Testis (tissue), 3 donors: Measurements from ENCODE around the gene TENT4A. TPM values are rescaled to one million over a fixed set of nuclear protein-coding genes. Genes with fewer than 3 reads are reported as not detected.

Experiments
- DNase-seq: peaks from one replicate; pipeline ENCODE4 v3.0.0-alpha.2; 2019
- H3K27ac ChIP-seq, 2 donors: fragments of 200-600 bp; sonication (generic); one replicate each; pipeline ENCODE4 v1.5.1; 2019
- H3K27me3 ChIP-seq: fragments of 200-600 bp; sonication (generic); one replicate; pipeline ENCODE4 v1.5.1; 2019
- H3K36me3 ChIP-seq: fragments of 200-600 bp; sonication (generic); one replicate; pipeline ENCODE4 v1.5.1; 2017; ENCODE audit warnings: low read depth; ENCODE audit errors: missing control alignments
- H3K4me1 ChIP-seq: fragments of 200-600 bp; sonication (generic); one replicate; pipeline ENCODE4 v1.5.1; 2019
- H3K4me3 ChIP-seq, 2 donors: fragments of 200-600 bp; sonication (generic); one replicate each; pipeline ENCODE4 v1.5.1; 2017 to 2019
- H3K9me3 ChIP-seq: fragments of 200-600 bp; sonication (generic); one replicate; pipeline ENCODE4 v1.5.1; 2017
- POLR2A ChIP-seq: fragments of 450-650 bp; IDR thresholded peaks from one replicate; pipeline ENCODE4 v1.6.1; 2017; ENCODE audit warnings: antibody characterized with exemption, mild to moderate bottlenecking, moderate library complexity
- WGBS, 2 donors: methylation state at CpG; one replicate each; pipeline ENCODE4 v1.1.5; 2018; 5-methylcytosine and 5-hydroxymethylcytosine counted together
- intact Hi-C: fragments of 100-400 bp; cut with DNase I; formaldehyde crosslinking; loops from one replicate; pipeline ENCODE4 v1.15.1; 2023; ENCODE audit warnings: low total_unique reads
- polyA plus RNA-seq: library from polyadenylated mRNA; stranded (reverse); fragments of 350-450 nt; fragmentation: Illumina TruSeq; extraction: RNeasy Lipid Tissue Mini Kit (QIAGEN cat#74804); gene quantifications from one replicate; pipeline ENCODE4 v1.2.3, GENCODE V29; 2014; ENCODE audit warnings: low read depth, low replicate concordance; ENCODE audit not compliant: insufficient read depth
- total RNA-seq, 2 donors: library from RNA; depleted of rRNA; stranded (reverse); fragments of >200 nt; gene quantifications; one replicate each; pipeline ENCODE4 v1.2.3, GENCODE V29; 2016
- TF ChIP-seq, protein P1 (sequence below), 3 experiments: fragments of 450-650 bp in 2 of 3; fragments of 200-600 bp in 1 of 3; sonication (generic) in 1 of 3; IDR thresholded peaks; one replicate each; pipeline ENCODE4 v1.5.1; 2016 to 2019; ENCODE audit warnings: antibody characterized with exemption in 3 of 3, mild to moderate bottlenecking in 2 of 3, moderate library complexity in 1 of 3

TENT4A gene
- total and polyA plus RNA-seq, 3 donors from 2014 or later: 23.1 to 51.3 (median 46.2) TPM

DNA sequence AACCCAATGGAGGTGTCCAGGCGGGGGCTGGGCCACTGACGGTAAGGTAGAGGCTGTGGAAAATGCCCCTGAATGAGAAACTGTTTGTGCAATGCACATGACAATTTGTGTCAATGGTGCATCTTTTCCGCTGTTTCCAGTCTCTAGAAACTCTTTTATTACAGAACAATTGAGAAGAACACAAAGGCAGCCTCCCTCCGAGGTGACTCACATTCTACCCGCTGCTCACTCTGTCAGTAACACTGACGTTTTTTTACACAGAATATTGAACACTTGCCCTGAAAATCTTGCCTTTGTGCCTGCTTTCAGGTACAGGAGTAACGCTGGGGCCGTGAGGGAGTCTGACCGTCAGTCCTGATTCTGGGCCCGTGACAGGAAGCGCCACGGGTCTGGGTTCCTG lies 11.7 kb upstream of the TENT4A start:
- Histone ChIP-seq H3K9me3 (no peaks in the 10 kb centered on the region), H3K36me3 (no peaks in the 10 kb centered on the region), H3K27me3 (no peaks in the 10 kb centered on the region), H3K4me3 (no peak overlapping the region), H3K27ac (no peak overlapping the region), H3K4me1 (no peaks in the 10 kb centered on the region)
- WGBS, 2 donors: 81 to 83% methylated on average over 12 of the region's 12 CpGs
- intact Hi-C loops: no loop called here
- TF ChIP-seq POLR2A: no peak
- TF ChIP-seq, protein P1, sequence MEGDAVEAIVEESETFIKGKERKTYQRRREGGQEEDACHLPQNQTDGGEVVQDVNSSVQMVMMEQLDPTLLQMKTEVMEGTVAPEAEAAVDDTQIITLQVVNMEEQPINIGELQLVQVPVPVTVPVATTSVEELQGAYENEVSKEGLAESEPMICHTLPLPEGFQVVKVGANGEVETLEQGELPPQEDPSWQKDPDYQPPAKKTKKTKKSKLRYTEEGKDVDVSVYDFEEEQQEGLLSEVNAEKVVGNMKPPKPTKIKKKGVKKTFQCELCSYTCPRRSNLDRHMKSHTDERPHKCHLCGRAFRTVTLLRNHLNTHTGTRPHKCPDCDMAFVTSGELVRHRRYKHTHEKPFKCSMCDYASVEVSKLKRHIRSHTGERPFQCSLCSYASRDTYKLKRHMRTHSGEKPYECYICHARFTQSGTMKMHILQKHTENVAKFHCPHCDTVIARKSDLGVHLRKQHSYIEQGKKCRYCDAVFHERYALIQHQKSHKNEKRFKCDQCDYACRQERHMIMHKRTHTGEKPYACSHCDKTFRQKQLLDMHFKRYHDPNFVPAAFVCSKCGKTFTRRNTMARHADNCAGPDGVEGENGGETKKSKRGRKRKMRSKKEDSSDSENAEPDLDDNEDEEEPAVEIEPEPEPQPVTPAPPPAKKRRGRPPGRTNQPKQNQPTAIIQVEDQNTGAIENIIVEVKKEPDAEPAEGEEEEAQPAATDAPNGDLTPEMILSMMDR (IDR thresholded peaks at IDR 0.05): no peak
- DNase-seq: no peak

DNA sequence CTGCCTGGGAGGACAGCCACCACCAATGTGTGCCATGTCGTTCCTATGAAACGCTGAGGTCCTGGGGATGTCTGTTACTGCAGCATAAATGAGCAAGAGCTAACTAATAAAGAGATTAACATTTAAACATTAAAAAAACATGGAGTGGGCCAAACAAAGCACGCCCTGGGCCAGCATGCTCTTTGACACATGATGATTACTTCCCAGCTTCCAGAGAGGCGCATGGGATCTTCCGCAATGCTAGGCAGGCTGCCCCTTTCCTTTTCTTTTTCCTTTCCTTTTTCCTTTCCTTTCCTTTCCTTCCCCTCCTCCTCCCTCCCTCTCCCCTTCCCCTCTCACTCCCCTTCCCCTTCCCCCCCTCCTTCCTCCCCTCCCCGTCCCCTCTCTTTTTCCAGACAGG lies 10.6 kb upstream of the TENT4A start:
- no peaks in the 10 kb centered on the region for H3K36me3 ChIP-seq
- H3K27me3 ChIP-seq: no peaks in the 10 kb centered on the region
- no peak overlapping the region for H3K4me3 ChIP-seq
- intact Hi-C loops: no loop called here
- DNase-seq: no peak
- no peaks in the 10 kb centered on the region for H3K9me3 ChIP-seq
- no peak overlapping the region for H3K27ac ChIP-seq
- H3K4me1 ChIP-seq: no peaks in the 10 kb centered on the region
- 93 to 98% methylated on average over 6 of the region's 6 CpGs for WGBS, 2 donors
- TF ChIP-seq, protein P1 (IDR thresholded peaks at IDR 0.05): no peak
- TF ChIP-seq POLR2A: no peak

DNA sequence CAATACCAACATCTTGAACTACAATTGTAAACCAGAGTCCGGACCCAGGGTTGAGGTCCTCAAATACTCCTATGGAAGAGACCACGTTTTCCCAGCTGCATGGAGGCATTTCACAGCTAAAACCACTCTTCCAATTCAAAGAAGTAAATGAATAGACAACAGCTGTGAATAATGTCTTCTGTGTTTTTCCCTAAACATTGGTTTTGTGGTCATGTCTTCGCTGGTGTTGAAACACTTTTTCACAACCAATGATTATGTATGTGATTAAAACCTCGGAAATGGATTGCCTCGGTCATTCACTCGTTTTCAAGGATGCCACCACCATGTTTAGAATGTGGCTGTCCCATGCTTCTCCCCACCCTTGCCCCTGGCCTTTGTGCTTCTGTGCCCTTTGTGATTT lies 9.4 kb upstream of the TENT4A start:
- Histone ChIP-seq H3K36me3 (no peaks in the 10 kb centered on the region), H3K4me1 (no peaks in the 10 kb centered on the region), H3K9me3 (no peaks in the 10 kb centered on the region), H3K27ac (peak overlapping the region in 1 of 2 donors; percentile 74), H3K4me3 (no peak overlapping the region), H3K27me3 (no peaks in the 10 kb centered on the region)
- intact Hi-C loops: no loop called here
- no peak for TF ChIP-seq POLR2A
- TF ChIP-seq, protein P1 (IDR thresholded peaks at IDR 0.05): no peak
- no peak for DNase-seq
- 75 to 76% methylated on average over 6 of the region's 6 CpGs for WGBS, 2 donors

DNA sequence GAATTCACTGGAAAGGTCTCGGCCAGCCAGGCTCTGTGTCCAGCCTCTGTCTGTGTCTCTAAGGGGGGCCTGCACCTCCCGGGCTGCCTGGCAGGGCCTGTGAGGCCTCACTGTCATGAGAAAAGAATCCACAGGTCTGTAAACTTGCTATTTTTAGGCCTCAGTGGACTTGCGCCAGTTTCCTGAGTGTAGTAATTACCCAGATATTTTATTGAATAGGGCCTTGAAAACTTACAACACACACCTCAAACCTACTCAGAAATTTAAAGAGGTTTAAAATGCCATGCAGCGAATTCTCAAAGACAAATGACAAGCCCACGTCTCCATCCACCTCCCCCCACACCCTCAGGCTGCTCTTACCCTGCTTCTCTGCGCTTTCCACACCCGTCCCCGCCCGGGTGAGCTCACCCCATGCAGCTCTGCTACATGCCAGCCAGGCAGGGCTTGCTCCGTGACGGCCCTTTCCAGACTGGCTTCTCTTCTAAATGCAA lies 8.8 kb upstream of the TENT4A start:
- intact Hi-C loops: no loop called here
- WGBS, 2 donors: 63 to 65% methylated on average over 11 of the region's 11 CpGs

DNA sequence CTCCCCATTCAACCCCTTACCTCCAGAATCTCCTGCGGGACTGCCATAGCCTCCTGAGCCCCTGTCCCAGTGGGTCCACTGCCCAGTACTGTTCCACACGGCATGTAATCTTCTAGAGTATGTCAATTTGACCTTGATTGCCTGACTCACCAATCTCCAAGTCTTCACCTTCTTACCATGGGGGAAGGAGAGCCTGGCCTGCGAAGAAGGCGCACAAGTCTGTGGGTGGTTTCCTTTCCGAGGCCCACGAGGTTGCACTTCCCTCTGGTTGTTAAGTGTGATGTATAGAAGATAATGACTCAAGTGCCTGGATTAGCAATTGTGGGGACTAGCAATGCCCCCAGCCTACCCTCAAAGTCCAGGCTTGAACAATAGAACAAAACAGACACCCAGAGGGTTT lies 8.1 kb upstream of the TENT4A start:
- H3K4me3 ChIP-seq: no peak overlapping the region
- H3K27ac ChIP-seq: no peak overlapping the region
- H3K36me3 ChIP-seq: no peaks in the 10 kb centered on the region
- no peak for DNase-seq
- H3K9me3 ChIP-seq: no peaks in the 10 kb centered on the region
- intact Hi-C loops: no loop called here
- 77 to 79% methylated on average over 6 of the region's 6 CpGs for WGBS, 2 donors
- no peak for TF ChIP-seq POLR2A
- TF ChIP-seq, protein P1 (IDR thresholded peaks at IDR 0.05): no peak
- H3K27me3 ChIP-seq: no peaks in the 10 kb centered on the region
- H3K4me1 ChIP-seq: no peaks in the 10 kb centered on the region

More for the DNA sequence above, 8.8 kb upstream of the TENT4A start:
- Histone ChIP-seq H3K27me3 (no peaks in the 10 kb centered on the region), H3K36me3 (no peaks in the 10 kb centered on the region), H3K4me3 (no peak overlapping the region), H3K4me1 (no peaks in the 10 kb centered on the region), H3K9me3 (no peaks in the 10 kb centered on the region), H3K27ac (peak overlapping the region in 1 of 2 donors; percentile 74)
- no peak for DNase-seq
- TF ChIP-seq, protein P1 (IDR thresholded peaks at IDR 0.05): no peak
- TF ChIP-seq POLR2A: no peak
